H9 (cell line): ENCODE measurements around the gene C1QTNF1. TPM values are rescaled to one million over a fixed set of nuclear protein-coding genes. Genes with fewer than 3 reads are reported as not detected.

Experiments used
- DNase-seq: peaks from one replicate; pipeline ENCODE4 v3.0.0-alpha.2; 2017
- H2AFZ ChIP-seq: one replicate; pipeline ENCODE4 v1.6.1; 2013; ENCODE audit warnings: mild to moderate bottlenecking, low read length, control low read depth, moderate library complexity
- H2AK5ac ChIP-seq: 2 replicates; pipeline ENCODE4 v1.6.1; 2013; ENCODE audit warnings: low read length, control low read depth, mixed read lengths; ENCODE audit not compliant: insufficient read length
- H2BK120ac ChIP-seq: one replicate; pipeline ENCODE4 v1.6.1; 2013; ENCODE audit warnings: low read depth, mild to moderate bottlenecking, low read length, control low read depth, inconsistent platforms; ENCODE audit not compliant: poor library complexity, severe bottlenecking
- H2BK12ac ChIP-seq: 2 replicates; pipeline ENCODE4 v1.6.1; 2013; ENCODE audit warnings: low read length, control low read depth, mixed read lengths, low read depth; ENCODE audit not compliant: insufficient read length
- H2BK15ac ChIP-seq: 2 replicates; pipeline ENCODE4 v1.6.1; 2013; ENCODE audit warnings: low read depth, low read length, control low read depth
- H2BK20ac ChIP-seq: one replicate; pipeline ENCODE4 v1.6.1; 2013; ENCODE audit warnings: low read depth, mild to moderate bottlenecking, low read length, control low read depth, inconsistent platforms; ENCODE audit not compliant: poor library complexity, severe bottlenecking
- H2BK5ac ChIP-seq: 2 replicates; pipeline ENCODE4 v1.6.1; 2013; ENCODE audit warnings: low read length, control low read depth, mixed read lengths; ENCODE audit not compliant: insufficient read length
- H3K14ac ChIP-seq: 2 replicates; pipeline ENCODE4 v1.6.1; 2013; ENCODE audit warnings: low read length, control low read depth; ENCODE audit not compliant: insufficient read depth
- H3K18ac ChIP-seq: 2 replicates; pipeline ENCODE4 v1.6.1; 2013; ENCODE audit warnings: low read depth, mild to moderate bottlenecking, mixed read lengths, low read length, control low read depth; ENCODE audit not compliant: insufficient read length
- H3K23ac ChIP-seq: 2 replicates; pipeline ENCODE4 v1.6.1; 2013; ENCODE audit warnings: low read length, control low read depth, mixed read lengths, low read depth; ENCODE audit not compliant: insufficient read length
- H3K23me2 ChIP-seq: 2 replicates; pipeline ENCODE4 v1.6.1; 2013; ENCODE audit warnings: low read depth, mild to moderate bottlenecking, mixed read lengths, low read length, control low read depth; ENCODE audit not compliant: insufficient read length, poor library complexity, severe bottlenecking
- H3K27ac ChIP-seq: 2 replicates; pipeline ENCODE4 v1.5.1; 2013; ENCODE audit warnings: low read length, control low read depth, mixed read lengths, low read depth; ENCODE audit not compliant: insufficient read length
- H3K27me3 ChIP-seq: 2 replicates; pipeline ENCODE4 v1.6.1; 2013; ENCODE audit warnings: low read length, control low read depth, inconsistent platforms; ENCODE audit not compliant: insufficient read depth
- H3K4ac ChIP-seq: 2 replicates; pipeline ENCODE4 v1.6.1; 2013; ENCODE audit warnings: low read depth, mild to moderate bottlenecking, control low read depth, inconsistent platforms, low read length, moderate library complexity
- H3K4me1 ChIP-seq: 2 replicates; pipeline ENCODE4 v1.6.1; 2013; ENCODE audit warnings: low read length, control low read depth, inconsistent platforms; ENCODE audit not compliant: insufficient read depth
- H3K4me2 ChIP-seq: 2 replicates; pipeline ENCODE4 v1.6.1; 2013; ENCODE audit warnings: low read length, control low read depth, mixed read lengths; ENCODE audit not compliant: insufficient read length, insufficient read depth
- H3K56ac ChIP-seq: 2 replicates; pipeline ENCODE4 v1.6.1; 2013; ENCODE audit warnings: low read depth, mild to moderate bottlenecking, mixed read lengths, low read length, control low read depth; ENCODE audit not compliant: insufficient read length
- H3K79me1 ChIP-seq: 2 replicates; pipeline ENCODE4 v1.6.1; 2013; ENCODE audit warnings: low read depth, mild to moderate bottlenecking, moderate library complexity, low read length, control low read depth, inconsistent platforms; ENCODE audit not compliant: insufficient read depth, poor library complexity, severe bottlenecking
- H3K79me2 ChIP-seq: 2 replicates; pipeline ENCODE4 v1.6.1; 2013; ENCODE audit warnings: low read length, control low read depth, inconsistent platforms; ENCODE audit not compliant: insufficient read depth
- H3K9ac ChIP-seq: 2 replicates; pipeline ENCODE4 v1.6.1; 2013; ENCODE audit warnings: low read length, control low read depth, mixed read lengths; ENCODE audit not compliant: insufficient read length; ENCODE audit errors: extremely low read depth
- H3K9me3 ChIP-seq: one replicate; pipeline ENCODE4 v1.6.1; 2013; ENCODE audit warnings: low read depth, low read length, inconsistent platforms; ENCODE audit not compliant: control insufficient read depth
- H3T11ph ChIP-seq: one replicate; pipeline ENCODE4 v1.6.1; 2013; ENCODE audit warnings: mild to moderate bottlenecking, low read length, control low read depth, inconsistent platforms
- H4K20me1 ChIP-seq: one replicate; pipeline ENCODE4 v1.6.1; 2013; ENCODE audit not compliant: control insufficient read depth, insufficient read length, insufficient read depth
- H4K5ac ChIP-seq: 2 replicates; pipeline ENCODE4 v1.6.1; 2013; ENCODE audit warnings: low read depth, mild to moderate bottlenecking, mixed read lengths, low read length, control low read depth; ENCODE audit not compliant: insufficient read length
- H4K8ac ChIP-seq: replicated peaks from 2 replicates; pipeline ENCODE4 v1.6.1; 2013; ENCODE audit warnings: low read length, control low read depth, mixed read lengths, low read depth; ENCODE audit not compliant: insufficient read length
- H4K91ac ChIP-seq: 2 replicates; pipeline ENCODE4 v1.6.1; 2013; ENCODE audit warnings: low read depth, mild to moderate bottlenecking, moderate library complexity, mixed read lengths, low read length, control low read depth; ENCODE audit not compliant: insufficient read length
- H3K27ac Mint-ChIP-seq, 3 experiments: 2 replicates in 2 of 3; 3 replicates in 1 of 3; pipeline ENCODE4 v1.8.0; 2020 to 2021; ENCODE audit warnings: mixed read lengths in 3 of 3, mild to moderate bottlenecking in 1 of 3, moderate library complexity in 1 of 3
- H3K27me3 Mint-ChIP-seq: 2 replicates; pipeline ENCODE4 v1.8.0; 2021; ENCODE audit warnings: low read depth, mild to moderate bottlenecking, moderate library complexity, mixed read lengths
- H3K36me3 Mint-ChIP-seq, 3 experiments: 2 replicates in 2 of 3; 3 replicates in 1 of 3; pipeline ENCODE4 v1.8.0; 2020 to 2021; ENCODE audit warnings: low read depth in 3 of 3, mixed read lengths in 3 of 3; ENCODE audit not compliant: insufficient read depth in 1 of 3
- H3K4me1 Mint-ChIP-seq, 2 experiments: 2 replicates each; pipeline ENCODE4 v1.8.0; 2020; ENCODE audit warnings: mixed read lengths in 2 of 2
- H3K4me3 Mint-ChIP-seq, 2 experiments: 2 replicates in 1 of 2; 3 replicates in 1 of 2; pipeline ENCODE4 v1.8.0; 2020 to 2021; ENCODE audit warnings: mild to moderate bottlenecking in 2 of 2, mixed read lengths in 2 of 2, moderate library complexity in 1 of 2
- H3K9me3 Mint-ChIP-seq, 2 experiments: 2 replicates in 1 of 2; 3 replicates in 1 of 2; pipeline ENCODE4 v1.8.0; 2020; ENCODE audit warnings: mild to moderate bottlenecking in 2 of 2, mixed read lengths in 2 of 2, moderate library complexity in 1 of 2
- WGBS: extraction: QIAGEN DNeasy Blood & Tissue Kit; methylation state at CpG from one replicate; pipeline ENCODE4 v1.1.7; 2013; ENCODE audit warnings: missing lambda C conversion rate, low lambda C conversion rate, mixed read lengths; ENCODE audit not compliant: insufficient read length; ENCODE audit errors: extremely low coverage; 5-methylcytosine and 5-hydroxymethylcytosine counted together
- total RNA-seq: library from RNA; stranded (reverse); gene quantifications from 2 replicates; pipeline ENCODE4 v1.2.1, GENCODE V29; 2021
- TF ChIP-seq, protein P1 (sequence below): fragments of 200-600 bp; sonication (generic); conservative IDR thresholded peaks from 3 replicates; pipeline ENCODE4 v1.8.0; 2021; ENCODE audit warnings: antibody characterized with exemption, mild to moderate bottlenecking

C1QTNF1 gene
- total RNA-seq, 1 experiment from 2014 or later = 0.96 TPM

DNA sequence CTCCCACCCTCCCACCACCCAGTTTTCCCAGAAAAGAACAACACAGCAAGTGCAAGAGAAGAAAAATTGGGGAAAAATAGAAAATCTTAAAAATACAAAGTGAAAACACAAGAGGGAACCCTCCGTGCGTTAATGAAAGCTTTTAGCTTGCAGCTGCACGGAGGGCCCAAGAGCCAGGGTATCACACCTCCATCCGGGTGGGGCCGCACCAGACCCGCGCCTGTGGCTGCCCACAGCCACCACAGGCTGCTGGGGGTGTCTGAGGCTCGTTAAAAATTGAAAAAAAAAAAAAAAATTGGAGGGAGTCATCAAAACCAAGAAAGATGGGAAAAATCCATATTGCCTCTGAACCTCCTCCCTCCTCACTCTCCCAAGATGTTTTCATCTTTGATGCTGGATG is 69.3 kb downstream of the C1QTNF1 start:
- Histone ChIP-seq H3K23ac (no peak overlapping the region), H4K91ac (no peak overlapping the region), H3K56ac (no peak overlapping the region), H3K9me3 (no peaks in the 10 kb centered on the region), H3K4me2 (no peak overlapping the region), H3K9ac (no peak overlapping the region), H3K23me2 (no peaks in the 10 kb centered on the region), H3K79me2 (no peaks in the 10 kb centered on the region), H3K4me1 (no peaks in the 10 kb centered on the region), H2AK5ac (no peak overlapping the region), H3T11ph (no peak overlapping the region), H4K5ac (no peak overlapping the region), H3K79me1 (no peaks in the 10 kb centered on the region), H2BK20ac (no peak overlapping the region), H3K4ac (no peak overlapping the region), H3K14ac (no peak overlapping the region), H4K8ac (no peak overlapping the region), H2BK5ac (no peak overlapping the region), H2AFZ (no peak overlapping the region), H3K27me3 (no peaks in the 10 kb centered on the region), H3K18ac (no peak overlapping the region), H2BK15ac (no peak overlapping the region), H2BK12ac (no peak overlapping the region), H3K27ac (no peak overlapping the region), H2BK120ac (no peak overlapping the region), H4K20me1 (no peaks in the 10 kb centered on the region)
- no peak for DNase-seq
- WGBS = no CpG with 5 or more reads among the region's 8 CpGs
- no peaks in the 10 kb centered on the region for H3K9me3 Mint-ChIP-seq
- no peaks in the 10 kb centered on the region for H3K36me3 Mint-ChIP-seq
- no peak overlapping the region for H3K4me3 Mint-ChIP-seq
- no peaks in the 10 kb centered on the region for H3K27me3 Mint-ChIP-seq
- peaks cover 2 to 13% of the 10 kb centered on the region in 2 experiments; a peak in 2 of 4 replicates for H3K4me1 Mint-ChIP-seq
- no peak overlapping the region for H3K27ac Mint-ChIP-seq
- TF ChIP-seq, protein P1, sequence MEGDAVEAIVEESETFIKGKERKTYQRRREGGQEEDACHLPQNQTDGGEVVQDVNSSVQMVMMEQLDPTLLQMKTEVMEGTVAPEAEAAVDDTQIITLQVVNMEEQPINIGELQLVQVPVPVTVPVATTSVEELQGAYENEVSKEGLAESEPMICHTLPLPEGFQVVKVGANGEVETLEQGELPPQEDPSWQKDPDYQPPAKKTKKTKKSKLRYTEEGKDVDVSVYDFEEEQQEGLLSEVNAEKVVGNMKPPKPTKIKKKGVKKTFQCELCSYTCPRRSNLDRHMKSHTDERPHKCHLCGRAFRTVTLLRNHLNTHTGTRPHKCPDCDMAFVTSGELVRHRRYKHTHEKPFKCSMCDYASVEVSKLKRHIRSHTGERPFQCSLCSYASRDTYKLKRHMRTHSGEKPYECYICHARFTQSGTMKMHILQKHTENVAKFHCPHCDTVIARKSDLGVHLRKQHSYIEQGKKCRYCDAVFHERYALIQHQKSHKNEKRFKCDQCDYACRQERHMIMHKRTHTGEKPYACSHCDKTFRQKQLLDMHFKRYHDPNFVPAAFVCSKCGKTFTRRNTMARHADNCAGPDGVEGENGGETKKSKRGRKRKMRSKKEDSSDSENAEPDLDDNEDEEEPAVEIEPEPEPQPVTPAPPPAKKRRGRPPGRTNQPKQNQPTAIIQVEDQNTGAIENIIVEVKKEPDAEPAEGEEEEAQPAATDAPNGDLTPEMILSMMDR = no peak
